Loucy (cell line): ENCODE results near the gene TEPSIN.

ENCODE experiments used
- H2AFZ ChIP-seq: fragments of 200-600 bp; sonication (generic); 2 replicates; pipeline ENCODE4 v1.6.0; 2016; ENCODE audit warnings: antibody characterized with exemption, mild to moderate bottlenecking, low read length, moderate library complexity
- H3F3A ChIP-seq: fragments of 200-600 bp; 2 replicates; pipeline ENCODE4 v1.6.0; 2016; ENCODE audit warnings: antibody characterized with exemption, low read depth, mild to moderate bottlenecking
- H3K27me3 ChIP-seq: fragments of 200-600 bp; sonication (generic); 2 replicates; pipeline ENCODE4 v1.6.1; 2014; ENCODE audit warnings: low read length, mild to moderate bottlenecking; ENCODE audit not compliant: insufficient read depth, poor library complexity, severe bottlenecking
- H3K36me3 ChIP-seq: fragments of 200-600 bp; sonication (generic); 2 replicates; pipeline ENCODE4 v1.6.1; 2016; ENCODE audit warnings: low read length; ENCODE audit not compliant: insufficient read depth
- H3K4me1 ChIP-seq: fragments of 200-600 bp; sonication (generic); 2 replicates; pipeline ENCODE4 v1.5.1; 2014; ENCODE audit warnings: low read length, mild to moderate bottlenecking; ENCODE audit not compliant: insufficient read depth, poor library complexity, severe bottlenecking
- H3K4me2 ChIP-seq: fragments of 200-600 bp; sonication (generic); 2 replicates; pipeline ENCODE4 v1.6.0; 2014; ENCODE audit warnings: antibody characterized with exemption, low read length, low read depth, mild to moderate bottlenecking; ENCODE audit not compliant: poor library complexity, severe bottlenecking
- H3K4me3 ChIP-seq: fragments of 200-600 bp; sonication (generic); 2 replicates; pipeline ENCODE4 v1.5.1; 2014; ENCODE audit warnings: low read length, mild to moderate bottlenecking, mixed read lengths; ENCODE audit not compliant: poor library complexity, severe bottlenecking
- H3K79me2 ChIP-seq: fragments of 200-600 bp; sonication (generic); 2 replicates; pipeline ENCODE4 v1.6.1; 2014; ENCODE audit warnings: low read length; ENCODE audit not compliant: insufficient read depth
- H3K9ac ChIP-seq: fragments of 200-600 bp; sonication (generic); 2 replicates; pipeline ENCODE4 v1.6.0; 2014; ENCODE audit warnings: mild to moderate bottlenecking, low read depth, low read length, moderate library complexity; ENCODE audit not compliant: poor library complexity, severe bottlenecking
- H3K9me2 ChIP-seq: fragments of 200-600 bp; sonication (generic); replicated peaks from 2 replicates; pipeline ENCODE4 v1.6.1; 2016; ENCODE audit warnings: low read depth, low read length, mixed read lengths
- H3K9me3 ChIP-seq: fragments of 200-600 bp; sonication (generic); 2 replicates; pipeline ENCODE4 v1.6.1; 2014; ENCODE audit warnings: mild to moderate bottlenecking, antibody characterized with exemption, low read length, low read depth; ENCODE audit not compliant: insufficient read depth
- H4K20me1 ChIP-seq: fragments of 200-600 bp; sonication (generic); 2 replicates; pipeline ENCODE4 v1.6.0; 2014; ENCODE audit warnings: antibody characterized with exemption, low read length, mild to moderate bottlenecking; ENCODE audit not compliant: insufficient read depth, poor library complexity, severe bottlenecking
- EZH2phosphoT487 ChIP-seq: fragments of 200-600 bp; IDR thresholded peaks from 2 replicates; pipeline ENCODE4 v1.6.1; 2018; ENCODE audit warnings: antibody characterized with exemption, mild to moderate bottlenecking, moderate library complexity, borderline replicate concordance
- TF ChIP-seq, protein P1 (sequence below): fragments of 200-600 bp; sonication (generic); conservative IDR thresholded peaks from 2 replicates; pipeline ENCODE4 v1.5.1; 2014; ENCODE audit warnings: mild to moderate bottlenecking, antibody characterized with exemption, low read length

TEPSIN gene

DNA sequence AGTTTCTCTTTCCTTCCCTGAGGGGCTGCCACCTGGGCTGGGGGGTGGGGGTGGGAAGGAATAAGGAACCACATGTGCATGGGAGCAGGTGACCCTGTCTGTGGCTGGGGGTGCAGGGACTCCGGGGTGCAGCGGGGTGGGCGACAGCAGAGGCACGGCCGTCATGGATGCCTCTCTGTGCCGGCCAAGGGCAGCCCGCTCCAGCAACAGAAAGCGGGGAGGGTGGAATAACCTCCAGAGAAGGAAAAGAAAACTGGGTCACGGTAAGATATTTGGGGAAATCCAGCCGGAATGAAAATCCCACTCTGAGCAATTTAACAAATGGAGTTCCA is 4.4 kb upstream of the TEPSIN start:
- Histone ChIP-seq H2AFZ (no peak overlapping the region), H3K27me3 (no peaks in the 10 kb centered on the region), H3K9me2 (no peaks in the 10 kb centered on the region), H3K4me2 (no peak overlapping the region), H3K4me3 (no peak overlapping the region), H3K79me2 (peaks cover 30% of the 10 kb centered on the region), H3F3A (no peaks in the 10 kb centered on the region), H3K4me1 (peaks cover 17% of the 10 kb centered on the region), H3K9ac (no peak overlapping the region), H4K20me1 (peaks cover 16% of the 10 kb centered on the region), H3K36me3 (no peaks in the 10 kb centered on the region; the same call in 1 of the 2 replicates), H3K9me3 (no peaks in the 10 kb centered on the region)
- TF ChIP-seq, protein P1, sequence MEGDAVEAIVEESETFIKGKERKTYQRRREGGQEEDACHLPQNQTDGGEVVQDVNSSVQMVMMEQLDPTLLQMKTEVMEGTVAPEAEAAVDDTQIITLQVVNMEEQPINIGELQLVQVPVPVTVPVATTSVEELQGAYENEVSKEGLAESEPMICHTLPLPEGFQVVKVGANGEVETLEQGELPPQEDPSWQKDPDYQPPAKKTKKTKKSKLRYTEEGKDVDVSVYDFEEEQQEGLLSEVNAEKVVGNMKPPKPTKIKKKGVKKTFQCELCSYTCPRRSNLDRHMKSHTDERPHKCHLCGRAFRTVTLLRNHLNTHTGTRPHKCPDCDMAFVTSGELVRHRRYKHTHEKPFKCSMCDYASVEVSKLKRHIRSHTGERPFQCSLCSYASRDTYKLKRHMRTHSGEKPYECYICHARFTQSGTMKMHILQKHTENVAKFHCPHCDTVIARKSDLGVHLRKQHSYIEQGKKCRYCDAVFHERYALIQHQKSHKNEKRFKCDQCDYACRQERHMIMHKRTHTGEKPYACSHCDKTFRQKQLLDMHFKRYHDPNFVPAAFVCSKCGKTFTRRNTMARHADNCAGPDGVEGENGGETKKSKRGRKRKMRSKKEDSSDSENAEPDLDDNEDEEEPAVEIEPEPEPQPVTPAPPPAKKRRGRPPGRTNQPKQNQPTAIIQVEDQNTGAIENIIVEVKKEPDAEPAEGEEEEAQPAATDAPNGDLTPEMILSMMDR: no peak
- TF ChIP-seq EZH2phosphoT487: no peak

GRCh38 chr17:81242421-81243332 is 3.8 kb upstream of the TEPSIN start:
- no peak overlapping the region for H2AFZ ChIP-seq
- peaks cover 16% of the 10 kb centered on the region for H4K20me1 ChIP-seq
- no peaks in the 10 kb centered on the region for H3K27me3 ChIP-seq
- TF ChIP-seq, protein P1: no peak
- no peak for TF ChIP-seq EZH2phosphoT487
- H3K9ac ChIP-seq: no peak overlapping the region
- H3K4me3 ChIP-seq: no peak overlapping the region
- no peak overlapping the region for H3K4me2 ChIP-seq
- H3K9me2 ChIP-seq: no peaks in the 10 kb centered on the region
- H3K9me3 ChIP-seq: no peaks in the 10 kb centered on the region
- H3K4me1 ChIP-seq: peaks cover 20% of the 10 kb centered on the region
- H3K36me3 ChIP-seq: no peaks in the 10 kb centered on the region; the same call in 1 of the 2 replicates
- no peaks in the 10 kb centered on the region for H3F3A ChIP-seq
- H3K79me2 ChIP-seq: peaks cover 36% of the 10 kb centered on the region

- Histone ChIP-seq H3K9me3 (no peaks in the 10 kb centered on the region), H3K4me2 (no peak overlapping the region), H3K9ac (no peak overlapping the region), H3F3A (no peaks in the 10 kb centered on the region), H4K20me1 (peaks cover 16% of the 10 kb centered on the region), H3K4me3 (no peak overlapping the region), H2AFZ (no peak overlapping the region), H3K79me2 (peaks cover 45% of the 10 kb centered on the region), H3K27me3 (no peaks in the 10 kb centered on the region), H3K9me2 (no peaks in the 10 kb centered on the region), H3K4me1 (peaks cover 28% of the 10 kb centered on the region), H3K36me3 (no peaks in the 10 kb centered on the region; the same call in 1 of the 2 replicates)
- TF ChIP-seq, protein P1: peak; percentile 86
- TF ChIP-seq EZH2phosphoT487: no peak
These were observed 3.0 kb upstream of the TEPSIN start for GRCh38 chr17:81241648-81242420.
